Stimulated activated CD4-positive, alpha-beta T cell treated with anti-CD3 and anti-CD28 coated beads, Interleukin-4, amount 100 ng/mL, for 1 hour (primary cell): ENCODE measurements around the gene ZNF865.

ENCODE experiments used
- DNase-seq: peaks from one replicate; pipeline ENCODE4 v3.0.0-alpha.2; 2020

ZNF865 gene

DNA sequence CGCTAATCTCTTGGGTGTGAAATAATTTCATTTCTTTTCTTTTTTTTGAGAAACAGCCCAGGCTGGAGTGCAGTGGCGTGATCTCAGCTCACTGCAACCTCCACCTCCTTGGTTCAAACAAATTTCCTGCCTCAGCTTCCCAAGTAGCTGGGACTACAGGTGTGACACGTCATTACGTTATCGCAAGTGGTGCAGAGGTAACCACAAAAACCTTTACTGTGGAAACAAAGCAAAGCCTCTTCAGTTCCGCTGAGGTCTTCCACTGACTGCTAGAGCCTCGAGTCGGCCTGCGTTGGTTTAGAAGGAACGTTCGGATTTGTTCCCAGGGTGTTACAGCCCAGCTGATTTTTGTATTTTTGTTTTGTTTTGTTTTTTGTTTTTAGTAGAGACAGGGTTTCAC is 20.9 kb downstream of the ZNF865 start:
- DNase-seq = no peak

DNA sequence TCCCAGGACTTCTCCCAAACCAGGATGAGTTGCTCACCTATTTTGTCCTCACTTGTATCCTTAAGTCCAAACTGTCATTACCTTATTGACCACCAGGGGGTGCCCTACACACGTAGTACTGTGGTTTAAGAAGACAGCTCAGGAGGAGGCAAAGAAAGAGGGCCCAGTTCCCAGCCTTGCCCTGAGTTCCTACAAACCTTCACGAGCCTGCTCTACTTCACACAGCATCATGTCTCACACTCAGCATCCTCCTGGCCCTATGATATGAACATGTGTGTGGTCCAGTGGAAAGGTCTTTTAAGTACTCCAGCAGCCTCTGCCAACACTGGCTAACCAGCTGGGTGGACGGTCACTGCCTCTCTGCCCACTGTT is 27.0 kb downstream of the ZNF865 start:
- peak; percentile 72 for DNase-seq

DNA sequence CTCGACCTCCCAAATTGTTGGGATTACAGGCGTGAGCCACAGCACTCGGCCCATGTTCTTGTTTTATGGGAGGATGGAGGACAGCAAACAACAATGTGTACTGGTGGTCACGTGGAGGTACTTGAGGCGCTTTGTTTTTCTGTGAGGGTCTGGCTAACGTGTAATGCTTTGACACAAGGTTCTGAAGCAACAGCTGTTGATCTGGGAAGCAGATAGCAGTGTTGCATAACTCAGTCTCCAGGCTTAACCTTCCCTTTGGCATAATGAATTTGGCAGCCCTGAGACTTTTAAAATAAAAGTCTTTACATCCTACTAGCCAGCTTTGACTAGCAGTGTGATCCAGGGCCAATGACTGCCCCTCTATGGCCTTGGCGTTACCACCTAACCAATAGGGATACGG is 28.4 kb downstream of the ZNF865 start:
- DNase-seq = no peak

DNA sequence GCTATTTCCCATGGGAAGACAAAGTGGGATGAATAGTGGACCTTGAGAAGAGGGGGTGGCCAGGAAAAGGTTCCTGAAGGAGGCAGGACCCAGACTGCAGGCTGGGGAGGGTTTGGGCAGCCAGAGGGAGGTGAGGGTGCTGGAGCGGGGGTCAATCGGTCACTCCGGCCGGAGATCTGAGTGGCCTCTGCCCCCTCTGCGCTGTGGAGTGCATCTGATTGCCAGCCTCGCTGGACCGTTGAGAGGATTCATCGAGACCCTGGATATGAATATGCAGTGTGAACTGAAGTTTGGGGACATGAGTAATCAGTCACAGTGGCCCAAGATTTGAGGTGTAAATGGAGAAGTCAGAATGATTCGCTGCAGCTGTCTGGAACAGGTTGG is 29.9 kb downstream of the ZNF865 start:
- DNase-seq = no peak

- no peak for DNase-seq
Observed at GRCh38 chr19:55635856-55636440, 30.5 kb downstream of the ZNF865 start.

GRCh38 chr19:55636723-55637122 is 31.3 kb downstream of the ZNF865 start:
- DNase-seq = no peak

- no peak for DNase-seq
Observed at GRCh38 chr19:55637534-55637933, 32.1 kb downstream of the ZNF865 start.

DNA sequence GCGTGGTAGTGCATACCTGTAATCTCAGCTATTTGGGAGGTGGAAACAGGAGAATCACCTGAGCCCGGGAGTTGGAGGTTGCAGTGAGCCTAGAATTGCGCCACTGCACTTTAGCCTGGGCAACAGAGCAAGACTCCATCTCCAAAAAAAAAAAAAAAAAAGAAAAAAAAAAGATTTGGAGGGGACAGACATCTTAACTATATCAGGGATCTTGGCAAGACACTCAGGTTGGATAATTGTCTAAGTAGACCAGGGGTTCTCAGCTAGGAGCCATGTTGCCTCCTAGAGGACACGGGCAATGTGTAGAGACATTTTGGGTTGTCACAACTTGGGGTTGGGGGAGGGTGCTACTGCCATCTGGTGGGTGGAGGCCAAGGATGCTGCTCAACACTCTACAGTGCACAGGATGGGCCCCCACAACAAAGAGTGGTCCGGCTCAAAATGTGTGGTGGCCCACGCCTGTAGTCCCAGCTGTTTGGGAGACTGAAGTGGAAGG is 33.5 kb downstream of the ZNF865 start:
- DNase-seq = peak; percentile 61

- peak; percentile 74 for DNase-seq
Observed at GRCh38 chr19:55640043-55640576, 34.7 kb downstream of the ZNF865 start.

GRCh38 chr19:55640577-55641425 is 35.4 kb downstream of the ZNF865 start, which contains the start of gene ZNF580:
TSS of gene ZNF580 (plus strand) at chr19:55641002. CDS start at chr19:55642509, 1,507 bp downstream.
- peak; percentile 73 for DNase-seq

DNA sequence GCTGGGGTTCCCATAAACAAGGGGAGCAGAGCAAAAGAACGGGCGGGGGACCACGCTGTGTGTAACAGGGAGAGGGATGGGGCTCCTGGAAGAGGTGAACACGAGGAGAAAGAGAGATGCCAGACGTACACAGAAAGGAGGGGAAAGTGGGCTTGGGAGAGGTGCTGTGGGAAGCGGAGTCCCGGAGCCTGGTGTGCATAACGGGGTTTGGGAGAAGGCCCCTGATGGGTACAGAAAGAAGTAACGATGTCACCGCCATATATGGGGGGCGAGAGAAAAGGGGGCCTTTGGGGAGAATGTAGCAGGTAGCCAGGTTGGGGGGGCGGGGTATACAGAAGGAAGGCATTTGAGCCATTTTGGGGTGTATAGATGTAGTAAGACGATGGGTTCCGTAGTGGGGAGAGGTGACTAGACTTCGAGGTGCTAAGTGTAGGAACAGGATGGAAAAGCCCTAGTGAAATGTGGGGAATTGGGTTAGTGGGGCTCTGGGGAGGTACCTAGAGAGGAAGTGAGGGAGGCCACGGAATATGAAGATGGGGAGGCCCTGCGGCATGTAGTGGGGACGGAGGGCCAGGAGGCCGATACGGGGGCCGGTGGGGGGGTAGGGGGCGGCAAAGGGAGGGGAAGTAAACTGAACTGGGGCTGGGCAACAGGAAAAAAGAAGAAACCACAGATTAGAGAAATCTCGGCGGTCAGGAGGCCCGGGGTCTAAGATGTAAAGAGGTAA is 36.1 kb downstream of the ZNF865 start:
- no peak for DNase-seq

DNA sequence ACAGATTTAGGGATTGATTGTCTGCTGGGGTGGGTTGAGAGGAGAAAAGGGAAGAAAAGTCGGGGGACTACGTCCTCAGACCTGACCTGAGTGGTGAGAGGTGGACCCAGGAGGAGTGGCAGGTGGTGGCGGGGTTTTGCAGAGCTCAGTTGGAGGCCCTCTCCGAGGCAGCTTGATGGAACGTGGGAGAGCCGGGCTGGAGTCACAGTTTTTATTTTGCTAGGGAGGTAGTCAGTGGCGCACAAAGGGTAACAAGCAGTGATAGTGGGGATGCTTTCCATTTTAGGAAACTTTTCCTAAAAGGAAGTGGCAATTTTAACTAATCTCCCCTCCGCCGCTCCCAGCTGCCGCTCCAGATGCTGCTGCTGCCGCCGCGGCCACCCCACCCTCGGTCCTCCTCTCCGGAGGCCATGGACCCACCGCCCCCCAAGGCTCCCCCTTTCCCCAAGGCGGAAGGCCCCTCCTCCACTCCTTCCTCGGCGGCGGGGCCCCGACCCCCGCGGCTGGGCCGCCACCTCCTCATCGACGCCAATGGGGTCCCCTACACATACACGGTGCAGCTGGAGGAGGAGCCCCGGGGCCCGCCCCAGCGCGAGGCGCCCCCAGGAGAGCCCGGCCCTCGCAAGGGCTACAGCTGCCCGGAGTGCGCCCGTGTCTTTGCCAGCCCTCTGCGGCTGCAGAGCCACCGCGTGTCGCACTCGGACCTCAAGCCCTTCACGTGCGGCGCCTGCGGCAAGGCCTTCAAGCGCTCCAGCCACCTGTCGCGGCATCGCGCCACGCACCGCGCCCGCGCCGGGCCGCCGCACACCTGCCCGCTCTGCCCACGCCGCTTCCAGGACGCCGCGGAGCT is 36.9 kb downstream of the ZNF865 start:
- DNase-seq = no peak

GRCh38 chr19:55643003-55643886 is 37.8 kb downstream of the ZNF865 start, which contains the start of gene ZNF581:
TSS of gene ZNF581 (plus strand) at chr19:55643649. CDS start at chr19:55644572, 923 bp downstream.
- DNase-seq = peak; percentile 86

- no peak for DNase-seq
Observed at GRCh38 chr19:55643887-55644176, 38.4 kb downstream of the ZNF865 start.

- DNase-seq = no peak
Observed at GRCh38 chr19:55644191-55644833, 38.9 kb downstream of the ZNF865 start.

DNA sequence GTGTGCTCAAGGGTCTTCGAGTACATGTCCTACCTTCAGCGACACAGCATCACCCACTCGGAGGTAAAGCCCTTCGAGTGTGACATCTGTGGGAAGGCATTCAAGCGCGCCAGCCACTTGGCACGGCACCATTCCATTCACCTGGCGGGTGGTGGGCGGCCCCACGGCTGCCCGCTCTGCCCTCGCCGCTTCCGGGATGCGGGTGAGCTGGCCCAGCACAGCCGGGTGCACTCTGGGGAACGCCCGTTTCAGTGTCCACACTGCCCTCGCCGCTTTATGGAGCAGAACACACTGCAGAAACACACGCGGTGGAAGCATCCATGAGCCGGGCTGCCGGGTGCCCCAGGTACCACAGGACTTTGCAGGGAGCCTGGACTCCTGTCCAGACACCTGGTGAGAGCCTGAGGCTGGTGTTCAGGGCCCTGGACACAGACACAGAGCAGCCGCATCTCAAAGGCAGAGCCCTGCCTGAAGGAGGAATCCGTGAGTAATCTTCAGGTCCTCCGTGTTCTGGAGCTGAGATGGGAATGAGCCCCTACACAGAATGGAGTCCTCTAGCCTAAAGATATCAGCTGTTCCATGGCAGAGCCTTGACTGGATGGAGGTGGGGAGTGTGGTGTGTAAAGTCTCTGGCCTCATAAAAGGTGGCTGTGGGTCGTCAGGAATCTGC is 39.5 kb downstream of the ZNF865 start:
- no peak for DNase-seq

GRCh38 chr19:55645512-55645881 is 40.0 kb downstream of the ZNF865 start:
- no peak for DNase-seq

GRCh38 chr19:55646889-55647731 is 41.7 kb downstream of the ZNF865 start:
- DNase-seq = no peak
